Fibroblast of mammary gland (primary cell): ENCODE data around the gene MRPL41.
A peak's percentile ranks its signal among the peaks of the same experiment; 100 is the strongest.

Source experiments
- DNase-seq: peaks from one replicate; pipeline ENCODE4 v3.0.0-alpha.2; 2010; ENCODE audit warnings: low read depth
- H3K4me3 ChIP-seq: 2 replicates; pipeline ENCODE4 v1.5.1; 2011; ENCODE audit warnings: low read depth, mild to moderate bottlenecking, low read length, moderate library complexity; ENCODE audit not compliant: control insufficient read depth
- CTCF ChIP-seq: conservative IDR thresholded peaks from 2 replicates; pipeline ENCODE4 v1.5.1; 2011; ENCODE audit warnings: low read depth, low read length, inconsistent platforms; ENCODE audit not compliant: control insufficient read depth, insufficient read depth

The MRPL41 gene

GRCh38 chr9:137540536-137540935 is 11.1 kb upstream of the MRPL41 start:
- H3K4me3 ChIP-seq = no peak overlapping the region
- DNase-seq = no peak
- no peak for TF ChIP-seq CTCF

DNA sequence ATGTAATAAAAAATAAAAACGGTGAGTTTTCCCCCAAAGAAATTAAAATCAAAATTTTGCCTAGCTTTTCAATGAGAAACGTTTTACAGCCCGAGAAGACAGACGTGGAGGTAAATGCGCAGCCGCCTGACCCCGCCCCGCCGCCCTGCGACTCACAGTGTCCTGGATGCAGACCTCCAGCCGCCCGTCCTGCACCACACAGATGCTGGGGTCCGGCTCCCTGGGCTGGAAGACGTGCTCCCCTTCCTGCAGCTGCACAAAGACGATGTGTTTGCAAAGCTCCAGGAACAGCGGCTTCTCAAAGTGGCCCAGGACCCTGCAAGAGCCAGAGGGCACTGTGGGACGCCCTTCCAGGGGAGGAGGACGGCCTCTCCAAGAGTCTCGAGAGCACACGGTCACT is 9.2 kb upstream of the MRPL41 start:
- DNase-seq = no peak
- no peak overlapping the region for H3K4me3 ChIP-seq
- TF ChIP-seq CTCF = no peak

GRCh38 chr9:137543237-137543963 is 8.3 kb upstream of the MRPL41 start:
- DNase-seq = no peak
- no peak overlapping the region for H3K4me3 ChIP-seq
- TF ChIP-seq CTCF = no peak

DNA sequence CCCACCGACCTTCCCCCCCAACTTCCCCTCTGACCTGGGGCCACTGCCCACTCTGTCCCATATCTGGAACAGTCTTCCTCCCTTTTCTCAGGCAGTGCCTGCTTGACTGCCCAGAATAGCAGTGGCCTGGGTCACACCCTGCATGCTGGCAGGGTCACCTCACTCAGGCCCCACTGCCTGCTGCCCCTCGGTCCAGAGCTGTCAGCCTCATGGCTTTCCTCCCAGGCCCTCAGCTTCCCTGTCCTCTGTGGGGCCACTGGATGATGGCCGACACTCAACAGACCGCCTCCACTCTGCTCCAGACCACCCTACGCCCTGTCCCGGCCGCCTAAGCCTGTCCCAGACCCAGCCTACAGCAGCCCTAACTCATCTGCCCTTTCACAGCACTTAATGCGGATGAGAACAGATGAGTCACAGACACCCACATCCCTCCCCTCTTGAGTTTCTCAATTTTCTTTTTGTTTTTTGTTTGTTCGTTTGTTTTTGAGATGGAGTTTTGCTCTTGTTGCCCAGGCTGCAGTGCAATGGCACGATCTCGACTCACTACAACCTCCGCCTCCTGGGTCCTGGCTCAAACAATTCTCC is 7.4 kb upstream of the MRPL41 start:
- peak; percentile 85 for DNase-seq
- no peak overlapping the region for H3K4me3 ChIP-seq
- TF ChIP-seq CTCF = no peak

DNA sequence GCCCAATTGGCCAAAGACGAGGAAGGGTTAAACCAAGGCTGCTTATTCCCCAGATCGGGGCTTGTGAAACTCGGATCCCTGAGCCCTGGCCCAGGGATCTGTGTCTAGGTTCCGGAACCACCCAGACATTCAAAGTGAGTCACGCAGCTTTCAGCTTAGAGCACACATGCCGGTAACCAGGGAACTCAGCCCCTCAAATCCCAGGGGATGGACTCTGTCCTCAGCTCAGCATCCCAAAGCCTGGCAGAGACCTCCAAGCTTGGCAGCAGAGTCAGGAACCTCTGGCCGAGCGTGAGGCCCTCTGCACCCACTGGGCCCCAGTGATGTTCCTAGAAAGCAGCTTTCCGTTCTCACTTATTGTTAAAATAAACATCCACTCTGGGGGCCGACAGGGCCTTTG is 6.6 kb upstream of the MRPL41 start:
- no peak for TF ChIP-seq CTCF
- H3K4me3 ChIP-seq = no peak overlapping the region
- DNase-seq = peak; percentile 91

DNA sequence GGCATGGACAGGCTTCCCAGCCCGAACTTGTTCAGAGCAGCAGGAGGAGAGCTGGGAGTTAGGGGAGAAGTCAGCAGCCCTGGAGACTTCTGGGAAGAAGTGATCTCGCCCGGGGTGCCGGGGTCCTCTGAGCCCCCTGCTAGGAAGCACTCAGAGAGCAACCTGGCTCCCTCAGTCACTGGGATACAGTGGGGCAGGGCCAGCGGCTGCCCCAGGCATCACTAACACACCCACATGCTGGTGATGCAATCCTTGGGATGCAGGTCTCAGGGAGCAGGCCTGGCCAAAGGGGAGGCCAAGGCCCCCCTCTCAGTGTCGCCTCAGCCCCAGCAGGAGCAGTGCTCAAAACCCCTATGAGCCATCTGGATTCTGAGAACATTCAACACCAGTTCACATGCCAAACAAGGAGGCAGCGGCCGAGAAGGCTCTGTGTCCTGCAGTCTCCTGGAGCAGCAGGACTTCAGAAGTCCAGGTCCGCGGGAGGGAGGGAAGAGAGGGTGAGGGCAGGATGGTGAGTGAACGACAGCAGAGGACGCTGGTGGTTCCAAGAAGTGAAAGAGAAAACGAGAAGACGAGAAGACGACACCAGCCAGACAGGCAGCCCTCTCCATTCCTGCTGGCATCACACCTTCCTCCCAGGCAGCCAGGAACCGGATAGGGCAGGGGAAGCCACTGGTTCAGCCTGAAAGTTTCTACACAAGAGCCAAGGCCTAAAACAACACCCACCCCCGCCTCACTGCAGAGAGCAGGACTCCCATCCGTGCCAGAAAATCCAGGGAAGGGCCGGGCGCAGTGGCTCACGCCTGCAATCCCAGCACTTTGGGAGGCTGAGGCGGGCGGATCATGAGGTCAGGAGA is 3.8 kb upstream of the MRPL41 start:
- peak; percentile 34 for DNase-seq
- no peak for TF ChIP-seq CTCF
- no peak overlapping the region for H3K4me3 ChIP-seq
